ENCODE measurements around the gene GIT2. TPM values are rescaled to one million over a fixed set of nuclear protein-coding genes. Genes with fewer than 3 reads are reported as not detected.

GIT2 gene
- total and polyA plus RNA-seq, 5 experiments from 2014 or later: 54.9 to 102 (median 67.4) TPM

- Mint-ChIP-seq H3K9me3 (no peaks in the 10 kb centered on the region), H3K36me3 (peaks cover 5 to 83% (median 19%) of the 10 kb centered on the region in 3 donors), H3K27me3 (no peaks in the 10 kb centered on the region), H3K27ac (peak overlapping the region in 7 of 10 donors; percentile 22 to 88 (median 47)), H3K4me3 (no peak overlapping the region), H3K4me1 (peaks cover 2 to 17% (median 4%) of the 10 kb centered on the region in 4 donors)
- DNase-seq: no peak
- no peak for ATAC-seq
- POLR2A ChIA-PET: interaction anchor here (0.5 kb wide), 1 partner anchor 1772 kb away, joined by 5 read pairs; no protein-coding TSS in a partner anchor
Measured at GRCh38 chr12:109963743-109964429, 32.3 kb downstream of the GIT2 start.

DNA sequence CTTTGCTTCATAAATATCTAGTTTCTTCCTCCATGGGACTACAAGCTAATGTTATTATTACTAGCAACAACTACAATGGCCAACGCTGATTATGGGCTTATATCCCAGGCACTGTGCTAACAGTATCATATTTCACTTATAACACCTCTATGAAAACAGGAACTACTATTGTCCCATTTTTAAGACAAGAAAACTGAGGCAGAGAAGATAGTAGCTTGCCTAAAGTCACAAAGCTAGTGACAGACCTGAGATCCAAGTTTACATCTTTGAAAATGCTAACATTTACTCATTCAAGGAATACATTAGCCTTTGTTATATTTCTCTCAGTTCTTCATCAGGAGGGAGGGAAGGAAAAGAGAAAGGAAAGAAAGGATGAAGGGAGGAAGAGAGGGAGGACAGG is 32.8 kb downstream of the GIT2 start:
- Mint-ChIP-seq H3K4me3 (no peak overlapping the region), H3K9me3 (no peaks in the 10 kb centered on the region), H3K27ac (peak overlapping the region in 6 of 10 donors; percentile 47 to 65 (median 56)), H3K27me3 (no peaks in the 10 kb centered on the region), H3K4me1 (peaks cover 2 to 17% (median 4%) of the 10 kb centered on the region in 4 donors), H3K36me3 (peaks cover 5 to 88% (median 19%) of the 10 kb centered on the region in 3 donors)
- ATAC-seq: no peak
- DNase-seq: no peak
- POLR2A ChIA-PET: interaction anchor here (0.5 kb wide), 1 partner anchor 1773 kb away, joined by 5 read pairs; no protein-coding TSS in a partner anchor

GRCh38 chr12:109962398-109962797 is 33.8 kb downstream of the GIT2 start:
- no peak for DNase-seq
- Mint-ChIP-seq H3K4me3 (no peak overlapping the region), H3K36me3 (peaks cover 5 to 89% (median 19%) of the 10 kb centered on the region in 3 donors), H3K27me3 (no peaks in the 10 kb centered on the region), H3K9me3 (no peaks in the 10 kb centered on the region), H3K27ac (peak overlapping the region in 1 of 10 donors; percentile 54), H3K4me1 (peaks cover 0 to 17% (median 2%) of the 10 kb centered on the region in 4 donors)
- POLR2A ChIA-PET: no interaction called here
- ATAC-seq: no peak

- Mint-ChIP-seq H3K4me3 (no peak overlapping the region), H3K9me3 (no peaks in the 10 kb centered on the region), H3K27ac (no peak overlapping the region), H3K27me3 (no peaks in the 10 kb centered on the region), H3K36me3 (peaks cover 5 to 88% (median 19%) of the 10 kb centered on the region in 3 donors), H3K4me1 (peaks cover 0 to 17% (median 2%) of the 10 kb centered on the region in 4 donors)
- no peak for DNase-seq
- POLR2A ChIA-PET: no interaction called here
- ATAC-seq: no peak
Measured at GRCh38 chr12:109961612-109962011, 34.6 kb downstream of the GIT2 start.

GRCh38 chr12:109961201-109961600 is 35.0 kb downstream of the GIT2 start:
- Mint-ChIP-seq H3K4me3 (no peak overlapping the region), H3K27me3 (no peaks in the 10 kb centered on the region), H3K36me3 (peaks cover 5 to 90% (median 21%) of the 10 kb centered on the region in 3 donors), H3K27ac (peak overlapping the region in 3 of 10 donors; percentile 13 to 38 (median 15)), H3K4me1 (peaks cover 0 to 17% (median 2%) of the 10 kb centered on the region in 4 donors), H3K9me3 (no peaks in the 10 kb centered on the region)
- DNase-seq (no peak), ATAC-seq (no peak)
- POLR2A ChIA-PET: no interaction called here

DNA sequence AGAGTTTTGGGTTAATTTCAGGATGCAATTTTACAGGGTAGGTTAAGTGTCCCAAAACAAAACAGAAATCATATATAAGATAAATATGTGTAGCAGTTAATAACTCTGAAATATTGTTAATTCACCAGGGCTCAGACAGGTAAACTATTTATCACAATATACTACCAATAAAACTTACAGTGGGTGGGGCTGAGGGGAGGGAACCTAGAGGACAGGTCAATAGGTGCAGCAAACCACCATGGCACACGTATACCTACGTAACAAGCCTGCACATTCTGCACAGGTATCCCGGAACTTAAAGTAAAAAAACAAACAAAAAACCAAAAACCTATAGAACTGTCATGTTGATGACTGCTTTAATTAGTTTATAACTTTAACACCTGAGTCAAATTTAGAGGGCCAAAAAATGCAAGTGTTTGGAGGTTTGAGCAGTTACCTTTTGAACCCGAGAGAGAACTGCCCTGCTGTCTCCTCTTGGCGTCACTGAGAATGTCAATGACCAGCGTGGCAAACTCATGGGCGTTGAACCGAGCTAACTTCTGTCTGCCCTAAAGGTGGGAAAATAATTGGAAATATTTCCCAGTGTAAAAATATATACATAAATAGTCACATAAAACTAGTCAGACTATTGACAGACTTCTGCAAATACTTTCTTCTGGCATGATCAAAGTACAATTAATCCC is 36.6 kb downstream of the GIT2 start:
- H3K9me3 Mint-ChIP-seq: no peaks in the 10 kb centered on the region
- H3K4me1 Mint-ChIP-seq: peaks cover 0 to 12% (median 2%) of the 10 kb centered on the region in 4 donors
- ATAC-seq: no peak
- no peaks in the 10 kb centered on the region for H3K27me3 Mint-ChIP-seq
- peak overlapping the region in 1 of 10 donors; percentile 40 for H3K27ac Mint-ChIP-seq
- no peak for DNase-seq
- POLR2A ChIA-PET: no interaction called here
- peaks cover 4 to 90% (median 16%) of the 10 kb centered on the region in 3 donors for H3K36me3 Mint-ChIP-seq
- no peak overlapping the region for H3K4me3 Mint-ChIP-seq

GRCh38 chr12:109958374-109958773 is 37.8 kb downstream of the GIT2 start:
- no peak for ATAC-seq
- H3K27ac Mint-ChIP-seq: no peak overlapping the region

GRCh38 chr12:109953656-109954055 is 42.5 kb downstream of the GIT2 start:
- POLR2A ChIA-PET: no interaction called here
- ATAC-seq: no peak
- Mint-ChIP-seq H3K4me1 (peaks cover 3 to 11% (median 7%) of the 10 kb centered on the region in 4 donors), H3K27me3 (no peaks in the 10 kb centered on the region), H3K4me3 (no peak overlapping the region), H3K9me3 (no peaks in the 10 kb centered on the region), H3K36me3 (peaks cover 8 to 92% (median 9%) of the 10 kb centered on the region in 3 donors), H3K27ac (peak overlapping the region in 6 of 10 donors; percentile 11 to 53 (median 28))
- DNase-seq: no peak

More at GRCh38 chr12:109958374-109958773, 37.8 kb downstream of the GIT2 start:
- no peaks in the 10 kb centered on the region for H3K27me3 Mint-ChIP-seq
- POLR2A ChIA-PET: no interaction called here
- H3K9me3 Mint-ChIP-seq: no peaks in the 10 kb centered on the region
- H3K4me3 Mint-ChIP-seq: no peak overlapping the region
- no peak for DNase-seq
- H3K36me3 Mint-ChIP-seq: peaks cover 0 to 89% (median 14%) of the 10 kb centered on the region in 3 donors
- H3K4me1 Mint-ChIP-seq: peaks cover 0 to 3% (median 1%) of the 10 kb centered on the region in 4 donors

- H3K4me1 Mint-ChIP-seq: peaks cover 10 to 17% (median 13%) of the 10 kb centered on the region in 4 donors
- ATAC-seq (no peak), DNase-seq (no peak)
- peak overlapping the region in 4 of 10 donors; percentile 44 to 85 (median 67) for H3K27ac Mint-ChIP-seq
- peaks cover 13 to 92% (median 13%) of the 10 kb centered on the region in 3 donors for H3K36me3 Mint-ChIP-seq
- H3K27me3 Mint-ChIP-seq: no peaks in the 10 kb centered on the region
- POLR2A ChIA-PET: interaction anchor here (0.6 kb wide), 1 partner anchor 362 kb away, joined by 4 read pairs; no protein-coding TSS in a partner anchor
- no peaks in the 10 kb centered on the region for H3K9me3 Mint-ChIP-seq
- H3K4me3 Mint-ChIP-seq: no peak overlapping the region
Measured at GRCh38 chr12:109952873-109953272, 43.3 kb downstream of the GIT2 start.

- POLR2A ChIA-PET: interaction anchor here (0.6 kb wide), 1 partner anchor 363 kb away, joined by 4 read pairs; no protein-coding TSS in a partner anchor
- peaks cover 13 to 94% (median 14%) of the 10 kb centered on the region in 3 donors for H3K36me3 Mint-ChIP-seq
- DNase-seq: no peak
- no peaks in the 10 kb centered on the region for H3K9me3 Mint-ChIP-seq
- H3K4me1 Mint-ChIP-seq: peaks cover 11 to 23% (median 18%) of the 10 kb centered on the region in 4 donors
- H3K4me3 Mint-ChIP-seq: no peak overlapping the region
- peak overlapping the region in 7 of 10 donors; percentile 25 to 85 (median 66) for H3K27ac Mint-ChIP-seq
- H3K27me3 Mint-ChIP-seq: no peaks in the 10 kb centered on the region
- no peak for ATAC-seq
Measured at GRCh38 chr12:109952160-109952858, 43.9 kb downstream of the GIT2 start.

DNA sequence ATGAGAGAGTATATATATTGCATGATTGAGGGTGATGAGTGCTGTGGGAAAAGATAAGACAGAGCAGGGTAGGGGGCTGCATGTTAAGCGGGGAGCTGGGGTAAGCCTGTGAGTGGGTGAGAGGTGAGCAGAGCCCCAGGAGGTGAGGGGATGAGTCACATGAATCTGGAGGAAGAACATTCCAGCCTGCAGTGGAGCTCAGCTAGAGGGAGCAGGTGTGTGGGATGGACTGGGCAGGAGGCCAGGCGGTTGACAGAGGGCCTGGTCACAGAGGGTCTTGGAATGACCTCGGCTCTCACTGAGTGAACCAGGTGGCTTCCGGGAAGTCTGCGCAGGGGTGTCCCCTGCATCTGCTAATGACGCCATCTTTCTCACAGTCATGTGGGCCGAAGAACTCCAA is 44.4 kb downstream of the GIT2 start:
- POLR2A ChIA-PET: no interaction called here
- Mint-ChIP-seq H3K4me1 (peaks cover 14 to 29% (median 24%) of the 10 kb centered on the region in 4 donors), H3K27me3 (no peaks in the 10 kb centered on the region), H3K27ac (peak overlapping the region in 4 of 10 donors; percentile 4 to 85 (median 28)), H3K4me3 (no peak overlapping the region), H3K36me3 (peaks cover 13 to 95% (median 18%) of the 10 kb centered on the region in 3 donors), H3K9me3 (no peaks in the 10 kb centered on the region)
- DNase-seq (no peak), ATAC-seq (no peak)

GRCh38 chr12:109951136-109951535 is 45.0 kb downstream of the GIT2 start:
- peaks cover 13 to 96% (median 18%) of the 10 kb centered on the region in 3 donors for H3K36me3 Mint-ChIP-seq
- H3K4me1 Mint-ChIP-seq: peaks cover 17 to 34% (median 30%) of the 10 kb centered on the region in 4 donors
- no peak for DNase-seq
- H3K9me3 Mint-ChIP-seq: no peaks in the 10 kb centered on the region
- peak overlapping the region in 4 of 10 donors; percentile 3 to 51 (median 30) for H3K27ac Mint-ChIP-seq
- no peak overlapping the region for H3K4me3 Mint-ChIP-seq
- ATAC-seq: no peak
- H3K27me3 Mint-ChIP-seq: no peaks in the 10 kb centered on the region
- POLR2A ChIA-PET: no interaction called here

All from naive thymus-derived CD8-positive, alpha-beta T cell (primary cell).